H1 (cell line): Measurements from ENCODE around the gene TTC5. TPM values are rescaled to one million over a fixed set of nuclear protein-coding genes. Genes with fewer than 3 reads are reported as not detected.

Experiments used
- NANOG ChIP-seq: IDR thresholded peaks from 2 replicates; pipeline ENCODE4 v1.6.1; 2011; ENCODE audit warnings: low read length, low read depth, mild to moderate bottlenecking, inconsistent platforms; ENCODE audit not compliant: insufficient read depth, poor library complexity, severe bottlenecking
- polyA plus RNA-seq, 7 experiments: library from polyadenylated mRNA; depleted of rRNA in 3 of 7; stranded (reverse) in 5 of 7; unstranded in 2 of 7; fragments of >200 nt in 5 of 7; fragments of 200-250 nt in 2 of 7; gene quantifications; 1 replicate in 5 of 7; 2 replicates in 1 of 7; 4 replicates in 1 of 7; pipeline versions ENCODE4 v1.2.1 to v1.2.3, GENCODE V29; 2011 to 2013; ENCODE audit warnings: missing spikeins in 2 of 7, mixed read lengths in 2 of 7
- total RNA-seq: library from RNA; stranded (reverse); fragmentation: NEBNext Ultra II Directional; extraction: Animal tissue kit (Norgen Biotek cat#: 25700); gene quantifications from 2 replicates; pipeline ENCODE4 v1.2.1, GENCODE V29; 2021

The TTC5 gene
- total and polyA plus RNA-seq, 2 of the 8 experiments (the other 6 are each of a cell fraction or from before 2014, with no cell fraction given), result 9.1 to 18.0 TPM

GRCh38 chr14:20277409-20277808 is 28.3 kb downstream of the TTC5 start (continued):
- TF ChIP-seq NANOG, result no peak
